GM21723 (cell line): ENCODE data around the gene OR4N5.

Experiments
- ATAC-seq: cut with Tn5 transposase; IDR thresholded peaks from one replicate; pipeline ENCODE4 v1.9.1; 2021; ENCODE audit warnings: mild to moderate bottlenecking, moderate library complexity; ENCODE audit not compliant: unreplicated experiment

The OR4N5 gene

GRCh38 chr14:20194101-20194500 lies 55.5 kb downstream of the OR4N5 start:
- no peak for ATAC-seq
